HG02623 (cell line): ENCODE measurements around the gene DLG2.

Experiments
- ATAC-seq: cut with Tn5 transposase; IDR thresholded peaks from one replicate; pipeline ENCODE4 v1.9.1; 2021; ENCODE audit warnings: moderate library complexity; ENCODE audit not compliant: unreplicated experiment

The DLG2 gene

DNA sequence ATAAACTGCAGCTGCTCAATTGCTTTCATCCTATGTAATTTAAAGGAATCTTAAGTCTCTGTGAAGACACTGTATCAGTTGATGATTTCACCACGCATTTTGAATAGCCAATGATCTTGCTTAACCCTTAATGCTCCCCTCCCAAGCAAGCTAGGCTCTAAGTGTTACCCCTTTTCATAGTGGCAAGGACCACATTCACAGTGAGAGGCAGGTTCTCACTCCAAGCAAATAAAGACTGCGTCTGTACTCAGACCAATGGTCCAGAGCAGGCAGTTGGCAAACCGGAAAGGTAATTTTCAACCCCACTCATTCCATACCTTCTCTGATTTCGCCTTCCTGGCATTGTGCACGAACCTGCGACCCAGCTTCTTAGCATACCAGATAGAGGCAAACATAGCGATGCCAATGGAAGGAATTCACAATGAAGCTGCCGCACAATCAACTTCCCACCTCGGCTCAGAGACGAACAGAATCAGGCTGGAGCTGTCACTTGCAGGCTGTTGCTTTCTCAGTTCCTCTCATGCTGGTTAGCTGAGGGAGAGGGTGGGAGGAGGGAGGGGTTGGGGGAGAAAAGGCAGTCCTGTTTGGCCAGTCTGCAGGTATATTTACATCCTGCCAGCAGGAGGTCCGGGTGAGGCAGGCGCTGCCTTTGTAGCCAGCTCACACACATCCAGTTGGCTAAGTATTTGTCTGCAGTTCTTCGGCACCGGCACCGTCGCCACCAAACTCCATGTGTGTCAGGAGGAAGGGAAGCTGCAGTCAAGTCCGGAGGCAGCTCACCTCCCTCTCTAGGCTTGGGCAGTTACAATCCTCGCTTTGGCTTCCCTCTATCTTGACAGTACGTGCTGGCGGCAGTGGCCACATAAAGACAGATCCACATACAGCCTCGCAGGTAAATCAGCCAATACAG is 1189.8 kb downstream of the DLG2 start:
- peak; percentile 92 for ATAC-seq

GRCh38 chr11:84430661-84431060 is 1196.5 kb downstream of the DLG2 start:
- ATAC-seq: no peak

- no peak for ATAC-seq
Observed at GRCh38 chr11:84425673-84426072, 1201.5 kb downstream of the DLG2 start.

GRCh38 chr11:84420271-84420670 is 1206.9 kb downstream of the DLG2 start:
- ATAC-seq: no peak

DNA sequence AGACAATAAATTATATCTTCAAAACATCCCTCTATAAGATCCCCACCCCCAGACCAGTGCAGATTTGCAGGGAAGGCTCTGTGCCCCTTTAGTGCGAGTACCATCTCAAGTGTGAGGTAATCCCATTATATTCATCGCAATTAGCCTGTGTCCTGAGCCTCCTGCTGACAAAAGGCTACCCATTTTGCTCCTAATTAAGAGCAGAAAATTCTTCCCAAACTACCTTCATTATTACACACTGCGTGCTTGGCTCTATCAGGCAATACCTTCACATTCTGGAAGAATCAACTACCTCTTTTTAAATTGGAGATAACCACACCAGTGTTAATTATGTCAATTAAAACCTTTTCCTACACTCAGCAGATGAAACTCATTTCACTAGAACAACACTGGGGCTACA is 1207.5 kb downstream of the DLG2 start:
- no peak for ATAC-seq

DNA sequence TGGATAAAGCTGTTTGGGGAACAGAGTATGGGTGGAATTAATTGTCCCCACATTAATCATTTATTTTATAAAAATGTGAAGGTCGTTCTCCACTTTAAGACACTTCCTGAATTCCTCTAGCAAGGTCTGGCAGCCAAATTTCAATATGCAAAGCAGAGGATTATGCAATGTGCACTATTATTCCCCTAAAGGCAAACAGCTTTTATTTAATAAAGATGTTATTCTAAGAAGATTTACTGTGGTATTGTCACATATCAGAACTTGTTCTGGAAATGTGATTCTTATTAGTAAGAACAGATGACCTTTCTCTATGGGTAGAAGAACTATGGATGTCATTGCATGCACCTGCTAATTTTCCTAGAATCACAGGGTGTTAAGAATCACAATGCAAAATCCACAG is 1212.2 kb downstream of the DLG2 start:
- no peak for ATAC-seq

GRCh38 chr11:84413549-84413948 is 1213.6 kb downstream of the DLG2 start:
- ATAC-seq: no peak

DNA sequence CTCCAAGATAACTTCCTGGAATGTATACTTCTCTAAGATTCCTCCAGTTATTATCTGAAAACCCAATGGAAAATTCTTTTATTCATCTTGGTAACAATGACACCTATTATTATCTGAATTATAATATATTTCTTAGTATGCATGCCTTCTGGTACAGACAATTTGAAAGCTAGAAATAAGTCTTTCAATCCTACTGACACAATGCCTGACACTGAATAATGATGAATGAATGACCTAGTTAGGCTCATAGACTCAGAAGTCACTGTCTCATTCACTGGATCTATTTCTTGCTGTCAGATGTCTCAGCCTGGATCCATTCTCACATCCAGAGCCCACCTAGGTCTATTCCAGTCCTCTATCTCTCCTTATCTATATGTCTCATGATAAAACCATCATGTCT is 1214.3 kb downstream of the DLG2 start:
- ATAC-seq: no peak

GRCh38 chr11:84408946-84409411 is 1218.2 kb downstream of the DLG2 start:
- no peak for ATAC-seq

GRCh38 chr11:84407091-84407490 is 1220.1 kb downstream of the DLG2 start:
- ATAC-seq: no peak

DNA sequence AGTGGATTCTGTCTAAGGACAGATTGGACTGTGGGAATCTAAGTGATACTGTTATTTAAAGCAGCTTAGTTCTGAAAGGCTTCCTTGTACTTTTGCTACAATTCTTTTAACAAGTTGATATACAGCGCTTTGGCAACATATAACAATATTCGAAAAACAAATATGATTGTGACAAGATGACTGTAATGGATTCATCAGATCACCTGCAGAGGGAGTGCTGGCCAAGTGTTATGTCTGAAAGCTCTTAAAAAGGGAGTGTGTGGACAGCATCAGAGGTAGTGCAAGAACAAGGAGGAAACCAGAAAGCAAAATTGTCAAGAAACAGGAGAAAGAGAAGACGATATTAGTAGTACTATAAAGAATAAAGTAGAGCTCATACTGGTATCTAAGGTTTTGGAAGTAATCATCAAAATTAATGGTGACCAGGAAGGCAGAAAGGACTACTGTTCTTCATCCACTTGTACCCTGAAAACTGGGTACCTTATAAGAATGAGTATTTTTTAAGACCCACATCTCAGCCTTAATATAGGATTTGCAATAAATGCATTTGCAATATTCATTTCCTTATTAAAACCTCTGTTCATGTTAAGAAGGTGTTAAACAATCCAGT is 1229.0 kb downstream of the DLG2 start:
- ATAC-seq: no peak

- no peak for ATAC-seq
Observed at GRCh38 chr11:84396521-84396920, 1230.6 kb downstream of the DLG2 start.

DNA sequence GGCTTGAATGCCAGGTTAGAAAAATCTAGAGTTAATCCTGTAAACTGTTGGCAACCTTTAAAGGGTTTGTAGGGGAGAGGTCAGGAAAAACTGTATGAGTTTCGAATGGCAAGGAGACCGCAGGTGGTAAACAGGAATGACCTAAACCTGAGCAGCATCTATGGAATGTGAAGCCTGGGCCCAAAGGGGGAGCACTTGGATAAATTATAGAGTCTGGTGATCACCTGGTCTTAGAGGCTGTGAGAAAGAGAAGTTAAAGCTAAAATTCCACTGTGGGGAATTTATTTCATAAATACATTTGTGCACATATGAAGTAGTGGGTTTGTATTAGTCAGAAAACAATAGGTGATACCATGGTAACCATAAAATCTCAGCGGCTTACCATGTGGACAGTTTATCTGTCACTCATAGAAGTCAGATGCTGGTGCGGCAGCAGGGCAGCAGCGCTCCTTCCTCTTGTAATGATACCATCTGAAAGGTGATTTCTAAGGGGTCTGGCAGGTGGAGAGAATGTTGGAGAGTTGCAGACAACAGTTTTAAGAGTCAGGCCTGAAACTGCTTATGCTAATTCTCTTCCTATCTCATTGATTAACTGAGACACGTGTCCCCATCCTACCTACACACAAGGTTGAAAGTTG is 1236.6 kb downstream of the DLG2 start:
- no peak for ATAC-seq

GRCh38 chr11:84389696-84390095 is 1237.4 kb downstream of the DLG2 start:
- ATAC-seq: no peak

GRCh38 chr11:84384731-84385130 is 1242.4 kb downstream of the DLG2 start:
- ATAC-seq: no peak

DNA sequence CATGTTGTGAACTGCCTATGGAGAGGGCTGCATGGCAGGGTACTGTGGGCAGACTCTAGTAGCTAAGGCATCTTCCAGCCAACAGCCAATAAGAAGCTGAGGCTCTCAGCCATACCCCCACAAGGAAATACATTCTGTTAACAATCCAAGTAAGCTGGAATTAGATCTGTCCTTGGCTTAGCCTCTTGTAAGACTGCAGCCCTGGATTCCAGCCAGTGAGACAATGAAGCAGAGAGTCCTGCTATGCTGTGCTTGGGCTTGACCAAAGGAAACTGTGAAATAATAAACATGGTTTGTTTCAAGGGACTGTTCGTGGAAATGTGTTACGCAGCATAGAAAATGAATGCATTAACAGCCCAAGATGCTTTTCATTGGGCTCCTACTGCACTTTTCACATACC is 1243.6 kb downstream of the DLG2 start:
- ATAC-seq: no peak

- no peak for ATAC-seq
Observed at GRCh38 chr11:84381666-84382065, 1245.5 kb downstream of the DLG2 start.

GRCh38 chr11:84372381-84372950 is 1254.7 kb downstream of the DLG2 start:
- ATAC-seq: no peak

- ATAC-seq: no peak
Observed at GRCh38 chr11:84358034-84358433, 1269.1 kb downstream of the DLG2 start.

DNA sequence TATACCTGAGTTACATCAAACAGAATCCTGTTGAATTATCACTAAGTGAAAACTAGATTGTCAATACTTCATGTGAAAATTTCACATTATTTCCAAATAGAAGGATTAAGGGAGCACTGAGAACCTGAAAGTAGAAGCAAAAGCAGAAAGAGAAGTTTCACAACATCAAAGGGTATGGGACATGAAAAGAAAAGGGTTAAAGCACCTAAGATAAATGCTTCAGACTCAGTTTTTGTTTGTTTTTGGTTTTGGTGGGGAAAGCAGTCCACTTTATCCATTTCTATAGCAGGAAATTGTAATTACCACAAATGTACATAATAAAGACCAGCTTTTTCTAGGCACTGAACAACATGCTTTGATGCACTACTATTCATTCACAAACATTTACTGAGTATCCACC is 1271.2 kb downstream of the DLG2 start:
- ATAC-seq: no peak

DNA sequence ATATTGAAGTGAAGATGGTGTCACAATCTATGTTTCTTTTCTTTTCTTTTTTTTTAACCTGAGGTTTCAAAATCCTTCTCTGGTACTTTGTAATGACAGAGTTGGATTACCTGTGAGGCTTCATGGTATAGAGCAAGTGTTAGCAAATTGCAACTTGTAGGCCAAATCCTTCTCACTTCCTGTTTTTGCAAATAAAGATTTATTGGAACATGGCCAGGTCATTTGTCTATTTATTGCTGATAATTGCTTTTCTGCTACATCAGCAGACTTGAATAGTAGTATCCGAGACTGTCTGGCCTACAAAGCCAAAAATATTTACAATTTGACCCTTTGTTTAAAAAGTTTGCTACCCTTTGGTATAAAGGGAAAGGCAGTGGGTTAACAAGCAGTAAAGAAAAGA is 1281.5 kb downstream of the DLG2 start:
- no peak for ATAC-seq

- ATAC-seq: no peak
Observed at GRCh38 chr11:84345027-84345426, 1282.1 kb downstream of the DLG2 start.
